ENCODE measurements around the gene BAHCC1. TPM values are rescaled to one million over a fixed set of nuclear protein-coding genes. Genes with fewer than 3 reads are reported as not detected.

The BAHCC1 gene
- total RNA-seq, 6 donors from 2014 or later, result 8.2 to 81.7 (median 21.0) TPM

DNA sequence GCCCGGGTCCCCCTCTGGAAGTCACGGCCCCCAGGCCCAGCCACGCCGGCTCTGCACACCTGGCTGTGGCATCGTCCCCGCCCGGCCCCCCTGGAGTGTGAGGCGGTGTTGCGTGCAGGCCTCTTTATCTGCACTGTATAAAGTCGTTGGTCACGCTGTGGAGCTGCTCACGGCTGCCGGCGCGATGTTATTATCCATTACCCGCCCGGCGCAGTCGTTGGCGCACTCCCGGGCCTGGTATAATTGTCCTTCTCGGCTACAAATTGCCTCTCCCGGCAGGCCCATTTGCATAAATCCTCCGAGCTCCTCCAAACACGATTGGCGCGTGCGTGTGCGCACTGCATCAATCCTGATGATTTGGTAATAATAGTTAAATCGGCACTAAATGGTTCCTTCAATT lies 57.8 kb downstream of the BAHCC1 start:
- no peak for DNase-seq
- H3K36me3 ChIP-seq, result peaks cover 0 to 10% (median 4%) of the 10 kb centered on the region in 4 donors
- 85 to 87% methylated on average over 28 to 30 of the region's 30 CpGs for WGBS, 2 donors

GRCh38 chr17:81453712-81454111 lies 58.5 kb downstream of the BAHCC1 start:
- TF ChIP-seq POLR2AphosphoS5 (IDR thresholded peaks at IDR 0.05), result no peak
- no peak for TF ChIP-seq EP300 (IDR thresholded peaks at IDR 0.05)
- TF ChIP-seq POLR2A (IDR thresholded peaks at IDR 0.05), result no peak
- TF ChIP-seq CTCF (IDR thresholded peaks at IDR 0.05), result no peak
- Histone ChIP-seq H3K27me3 (no peaks in the 10 kb centered on the region), H3K9me3 (no peaks in the 10 kb centered on the region), H3K4me3 (no peak overlapping the region), H3K36me3 (peaks cover 0 to 15% (median 6%) of the 10 kb centered on the region in 4 donors), H3K27ac (no peak overlapping the region), H3K4me1 (peaks cover 0 to 5% (median 3%) of the 10 kb centered on the region in 4 donors)
- DNase-seq, result no peak
- no peak for ATAC-seq (ENCODE audit: low FRiP score in 2 of 2)
- WGBS, 2 donors, result 44% methylated on average over 7 of the region's 7 CpGs; no CpG with 5 or more reads in 1 of the 2 donors

More for the DNA sequence above, 57.8 kb downstream of the BAHCC1 start:
- Histone ChIP-seq H3K4me1 (peaks cover 0 to 5% (median 3%) of the 10 kb centered on the region in 4 donors), H3K27ac (no peak overlapping the region), H3K27me3 (no peaks in the 10 kb centered on the region), H3K4me3 (no peak overlapping the region), H3K9me3 (no peaks in the 10 kb centered on the region)
- ATAC-seq (ENCODE audit: low FRiP score in 2 of 2), result no peak
- TF ChIP-seq POLR2AphosphoS5 (IDR thresholded peaks at IDR 0.05), result no peak
- TF ChIP-seq EP300 (IDR thresholded peaks at IDR 0.05), result no peak
- no peak for TF ChIP-seq CTCF (IDR thresholded peaks at IDR 0.05)
- TF ChIP-seq POLR2A (IDR thresholded peaks at IDR 0.05), result no peak

GRCh38 chr17:81454473-81454872 lies 59.2 kb downstream of the BAHCC1 start:
- WGBS, 2 donors, result 92% methylated on average over 2 of the region's 13 CpGs; no CpG with 5 or more reads in 1 of the 2 donors
- Histone ChIP-seq H3K4me3 (no peak overlapping the region), H3K36me3 (peaks cover 0 to 23% (median 10%) of the 10 kb centered on the region in 4 donors), H3K27me3 (no peaks in the 10 kb centered on the region), H3K4me1 (peaks cover 0 to 5% (median 4%) of the 10 kb centered on the region in 4 donors), H3K9me3 (no peaks in the 10 kb centered on the region), H3K27ac (no peak overlapping the region)
- no peak for TF ChIP-seq CTCF (IDR thresholded peaks at IDR 0.05)
- TF ChIP-seq POLR2A (IDR thresholded peaks at IDR 0.05), result no peak
- TF ChIP-seq EP300 (IDR thresholded peaks at IDR 0.05), result no peak
- no peak for TF ChIP-seq POLR2AphosphoS5 (IDR thresholded peaks at IDR 0.05)
- DNase-seq, result no peak
- no peak for ATAC-seq (ENCODE audit: low FRiP score in 2 of 2)

DNA sequence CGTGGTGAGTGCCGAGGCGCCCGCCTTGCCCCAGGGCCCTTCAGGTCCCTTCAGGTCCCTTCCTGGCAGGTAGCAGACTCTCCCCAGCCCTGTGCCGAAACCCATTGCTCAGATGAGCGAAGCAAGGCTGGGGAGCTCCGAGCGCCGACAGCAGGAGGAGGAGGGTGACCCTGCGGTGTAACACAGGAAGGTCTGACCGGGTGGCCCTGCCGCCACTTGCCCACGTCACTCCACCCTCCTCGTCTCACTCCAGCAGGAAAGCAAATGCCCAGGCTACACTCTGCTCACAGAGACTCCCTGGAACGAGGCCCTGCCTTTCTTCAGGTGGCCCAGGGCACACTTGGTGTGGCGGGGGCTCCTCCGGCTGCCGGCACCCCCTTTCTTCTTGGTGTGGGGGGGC lies 60.1 kb downstream of the BAHCC1 start:
- WGBS, 2 donors, result 73 to 84% methylated on average over 4 to 18 of the region's 18 CpGs
- H3K36me3 ChIP-seq, result peaks cover 0 to 27% (median 11%) of the 10 kb centered on the region in 4 donors

More for the DNA sequence above, 60.1 kb downstream of the BAHCC1 start:
- ATAC-seq (ENCODE audit: low FRiP score in 2 of 2), result no peak
- DNase-seq, result no peak
- Histone ChIP-seq H3K4me1 (peaks cover 0 to 14% (median 4%) of the 10 kb centered on the region in 4 donors), H3K27me3 (no peaks in the 10 kb centered on the region), H3K9me3 (no peaks in the 10 kb centered on the region), H3K27ac (no peak overlapping the region), H3K4me3 (no peak overlapping the region)
- TF ChIP-seq CTCF (IDR thresholded peaks at IDR 0.05), result no peak
- no peak for TF ChIP-seq POLR2AphosphoS5 (IDR thresholded peaks at IDR 0.05)
- no peak for TF ChIP-seq POLR2A (IDR thresholded peaks at IDR 0.05)
- TF ChIP-seq EP300 (IDR thresholded peaks at IDR 0.05), result no peak
